EL (cell line): ENCODE results near the gene HAPLN1.

Experiments used
- DNase-seq: peaks from one replicate; pipeline ENCODE4 v3.0.0-alpha.2; 2016

HAPLN1 gene

DNA sequence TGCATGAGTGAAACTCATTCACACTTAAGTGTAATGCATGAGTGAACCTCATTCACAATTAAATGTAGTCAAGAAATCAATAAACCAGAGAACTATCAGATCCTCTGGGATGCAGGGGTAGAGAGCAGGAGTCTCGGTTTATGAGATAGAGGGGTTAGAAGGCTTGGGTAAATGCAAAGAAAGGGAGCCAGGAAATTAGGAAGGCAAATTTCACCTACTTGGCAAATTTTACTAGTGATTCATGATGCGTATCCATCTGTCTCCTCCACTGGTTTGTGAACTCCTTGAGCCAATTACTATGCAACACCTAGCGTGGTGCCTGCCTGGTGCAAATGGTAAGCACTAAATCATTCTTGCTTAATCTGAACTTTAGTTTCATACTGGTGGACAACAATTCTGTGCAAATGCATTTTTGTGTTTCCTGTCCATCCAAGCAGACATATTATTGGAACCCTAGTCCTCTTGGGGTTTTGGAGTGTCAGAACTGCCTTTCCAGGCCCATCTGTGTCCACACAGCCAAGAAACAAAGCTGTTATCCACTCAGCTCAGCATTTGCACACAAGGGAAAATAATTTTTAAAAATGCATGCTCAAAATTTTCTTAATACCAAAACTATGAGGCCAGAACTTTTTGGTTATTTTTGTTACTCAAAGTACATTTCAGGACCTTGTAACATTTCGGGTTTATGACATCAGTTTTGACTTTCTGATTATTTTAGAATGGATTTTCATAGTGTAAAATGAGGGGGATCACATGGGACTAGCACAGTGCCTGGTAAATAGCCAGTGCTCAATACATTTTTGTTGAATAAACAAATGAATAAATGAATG is 5.2 kb downstream of the HAPLN1 start:
- no peak for DNase-seq

DNA sequence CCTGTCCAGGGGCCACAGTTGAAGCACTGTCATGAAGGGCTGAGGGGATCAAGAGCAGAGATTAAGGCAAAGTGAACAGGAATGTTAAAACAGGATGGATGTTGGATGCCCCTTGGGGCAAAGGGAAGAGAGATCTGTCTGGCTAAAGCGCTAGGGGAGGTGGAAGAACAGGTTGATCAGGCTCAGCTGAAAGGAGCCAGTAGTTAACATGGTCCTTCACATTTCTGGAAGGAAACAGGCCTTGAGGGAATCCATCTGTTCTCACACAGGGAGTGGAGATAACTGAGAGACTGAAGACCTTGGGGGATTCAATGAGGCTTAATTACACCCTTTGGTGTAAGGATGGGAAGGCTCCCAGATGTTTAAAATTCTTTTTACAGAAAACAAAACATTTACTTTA is 5.8 kb downstream of the HAPLN1 start:
- no peak for DNase-seq

DNA sequence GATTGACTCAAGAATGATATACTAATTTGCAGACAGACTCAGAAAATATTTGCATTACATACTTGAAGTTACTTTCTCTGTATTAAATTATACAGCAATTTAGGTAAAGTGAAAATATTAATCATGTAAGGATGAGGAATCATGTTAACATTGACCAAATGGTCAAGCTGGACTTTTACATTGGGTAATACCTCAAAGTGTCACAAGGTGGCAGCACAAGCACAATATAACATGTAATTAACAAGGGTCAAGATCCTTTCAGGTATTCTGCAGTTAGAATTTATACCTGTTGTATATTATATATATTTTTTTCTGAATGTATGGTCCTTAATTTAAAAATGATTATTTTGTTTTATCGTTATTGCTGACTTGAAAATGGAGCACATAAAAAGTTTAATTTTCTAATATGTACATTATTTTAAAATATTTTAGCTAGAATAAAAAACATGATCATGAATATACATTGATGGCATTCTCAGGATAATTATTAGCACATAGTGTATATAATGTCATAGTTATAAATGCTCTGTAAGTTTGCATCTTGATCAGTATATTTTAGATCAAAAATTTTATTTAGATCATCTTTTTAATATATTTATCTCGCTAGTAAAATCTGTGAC is 8.6 kb downstream of the HAPLN1 start:
- peak; percentile 36 for DNase-seq

DNA sequence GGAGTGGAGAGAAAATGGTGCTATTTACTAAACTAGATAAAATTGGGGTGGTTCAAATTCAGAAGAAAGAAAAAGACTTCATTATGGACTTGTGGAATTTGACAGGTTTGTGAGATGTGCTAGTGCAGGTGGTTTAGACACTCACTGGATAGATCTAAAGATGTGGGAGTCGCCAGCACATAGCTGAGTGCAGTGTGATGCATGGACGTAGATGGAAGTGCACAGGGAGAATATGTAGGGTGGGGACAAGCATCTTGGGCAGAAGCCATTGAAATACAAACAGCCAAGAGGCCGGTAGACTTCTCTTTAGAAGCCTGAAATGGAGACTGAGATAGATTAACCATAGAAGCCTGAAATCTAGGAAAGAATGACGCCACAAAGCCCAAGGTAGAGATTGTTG is 10.7 kb downstream of the HAPLN1 start:
- DNase-seq, result no peak

DNA sequence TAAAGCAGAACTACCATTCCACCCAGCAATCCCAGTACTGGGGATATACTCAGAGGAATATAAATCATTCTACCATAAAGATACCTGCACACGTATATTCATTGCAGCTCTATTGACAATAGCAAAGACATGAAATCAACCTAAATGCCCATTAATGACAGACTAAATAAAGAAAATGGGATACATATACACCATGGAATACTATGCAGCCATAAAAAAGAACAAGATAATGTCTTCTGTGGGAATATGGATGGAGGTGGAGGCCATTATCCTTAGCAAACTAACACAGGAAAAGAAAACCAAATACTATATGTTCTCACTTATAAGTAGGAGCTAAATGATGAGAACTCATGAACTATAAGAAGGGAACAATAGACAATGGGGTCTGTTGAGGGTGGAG is 12.5 kb downstream of the HAPLN1 start:
- DNase-seq, result no peak

DNA sequence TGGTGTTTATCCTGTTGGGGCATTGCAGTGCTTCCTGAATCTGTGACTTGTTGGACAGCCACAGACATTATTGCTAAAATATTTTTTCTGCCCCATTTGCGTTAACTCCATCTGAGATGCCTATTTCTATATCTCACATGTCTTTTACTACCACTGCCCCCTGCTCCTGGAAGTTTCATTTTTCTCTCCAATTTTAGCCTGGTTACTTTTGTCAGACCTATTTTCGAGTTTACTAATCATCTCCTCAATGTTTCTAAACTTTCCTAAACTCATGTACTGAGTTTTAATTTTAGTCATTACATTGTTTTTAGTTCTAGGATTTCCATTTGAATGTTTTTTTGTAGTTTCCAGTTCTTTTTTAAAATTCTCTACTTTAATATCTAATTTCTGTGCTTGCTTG is 17.6 kb downstream of the HAPLN1 start:
- DNase-seq, result no peak

DNA sequence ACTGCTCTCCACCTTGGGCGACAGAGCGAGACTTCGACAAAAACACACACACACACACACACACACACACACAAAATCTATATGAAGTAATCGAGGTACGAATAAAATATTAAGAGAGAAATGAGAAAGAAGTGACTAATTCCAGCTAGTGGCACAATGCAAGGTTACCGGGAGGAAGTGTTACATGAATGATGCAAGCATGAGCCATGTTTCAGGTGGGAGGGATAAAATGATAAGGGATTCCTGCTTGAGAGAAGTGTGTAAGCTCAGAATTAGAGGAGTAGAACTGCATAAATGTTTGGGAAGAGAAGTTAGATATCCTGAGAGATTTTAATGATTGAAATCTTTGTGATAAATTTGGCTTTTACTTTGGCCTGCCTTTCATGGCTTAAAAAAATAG is 18.8 kb downstream of the HAPLN1 start:
- DNase-seq, result no peak

DNA sequence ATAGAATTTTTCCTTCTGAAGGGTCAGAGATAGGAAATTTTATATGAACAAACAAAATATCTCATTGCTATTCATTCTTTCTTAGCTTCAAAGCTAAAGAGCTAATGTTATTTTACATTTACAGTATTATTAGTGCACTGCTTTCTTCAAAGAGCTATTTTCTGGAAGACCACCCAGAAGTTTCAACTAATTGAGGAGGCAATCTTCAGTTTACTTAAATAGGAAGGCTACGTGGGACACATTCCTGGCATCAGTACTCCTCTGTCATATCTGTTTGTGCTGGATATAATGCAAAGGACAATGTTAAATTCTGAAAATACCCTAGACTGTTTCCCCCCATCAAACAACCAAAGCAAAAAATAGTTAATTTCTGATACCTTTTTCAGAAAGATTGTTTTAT is 30.8 kb downstream of the HAPLN1 start:
- DNase-seq, result no peak

DNA sequence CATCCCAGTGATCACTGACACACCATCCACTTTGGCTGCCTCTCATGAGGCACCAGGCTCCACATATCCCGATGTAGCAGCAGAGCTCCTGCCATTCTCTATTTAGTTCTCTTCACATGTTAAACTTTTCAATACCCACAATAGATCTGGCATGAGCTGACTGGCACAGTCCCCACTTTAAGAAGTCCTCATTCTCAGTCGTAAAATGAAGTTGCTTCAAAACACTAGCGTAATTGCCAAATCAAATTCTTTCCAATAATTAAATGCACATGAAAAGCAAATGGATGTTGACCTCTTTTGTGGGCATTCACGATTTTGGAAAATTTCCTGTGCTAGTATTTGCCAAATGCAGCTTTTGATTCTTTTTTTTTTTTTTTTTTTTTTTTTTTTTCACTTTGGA is 32.4 kb downstream of the HAPLN1 start:
- no peak for DNase-seq

DNA sequence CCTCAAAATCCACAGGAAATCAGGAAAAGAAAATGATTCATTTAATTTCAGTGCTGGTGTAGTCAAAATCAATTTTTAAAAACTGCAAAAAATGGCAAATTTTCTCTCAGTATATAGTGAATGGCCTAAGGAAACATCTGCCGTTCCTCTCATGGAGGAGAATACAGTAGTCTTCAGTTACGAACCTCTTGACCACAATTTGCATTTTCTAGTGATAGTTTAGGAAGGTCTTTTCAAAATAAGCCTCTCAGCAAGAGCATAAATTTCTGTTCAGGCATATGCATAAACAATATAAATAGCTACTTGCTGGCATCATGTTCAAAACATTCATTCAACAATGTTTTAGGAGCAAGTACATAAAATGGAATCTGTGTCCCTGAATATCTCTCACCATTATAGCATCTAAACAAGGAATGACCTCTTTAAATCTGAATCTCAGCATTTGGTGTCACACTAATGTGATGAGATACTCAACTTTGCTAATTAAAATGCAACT is 33.5 kb downstream of the HAPLN1 start:
- no peak for DNase-seq

DNA sequence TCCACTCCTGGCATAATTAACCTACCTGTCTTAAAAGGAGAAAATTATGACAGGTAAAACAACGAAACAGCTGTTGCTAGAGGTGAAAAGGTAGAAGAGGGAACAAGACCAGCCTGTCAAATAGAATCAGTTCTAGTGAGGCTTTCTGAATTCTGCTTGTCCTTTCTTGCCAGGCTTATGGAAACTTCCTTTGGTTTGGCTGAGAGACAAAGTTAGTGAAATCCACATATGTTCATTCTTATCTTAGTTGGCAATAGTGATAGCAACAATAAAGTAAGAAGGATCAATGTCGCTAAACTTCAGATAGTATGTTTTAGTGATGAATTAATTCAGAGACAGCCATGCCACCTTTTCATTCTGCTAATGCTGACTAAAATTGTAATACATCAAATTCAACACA is 34.4 kb downstream of the HAPLN1 start:
- no peak for DNase-seq

DNA sequence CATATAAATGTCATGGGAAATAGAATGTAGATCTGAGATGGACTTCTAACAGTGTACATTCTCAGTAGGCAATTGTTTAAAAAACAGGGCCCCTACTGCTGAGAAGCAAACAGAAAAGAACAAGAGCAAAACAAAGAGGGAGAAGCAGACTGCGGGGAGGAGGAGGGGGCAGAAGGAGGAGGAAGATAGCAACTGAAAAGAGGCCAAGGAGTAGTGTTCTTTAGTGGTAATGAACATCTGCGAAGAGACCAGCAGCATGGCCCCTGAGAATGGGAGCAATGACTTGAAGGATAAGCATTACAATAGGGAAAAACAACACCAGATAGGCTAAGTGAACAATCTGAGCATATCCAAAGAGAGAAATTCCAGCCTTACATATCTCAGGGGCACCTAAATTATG is 36.8 kb downstream of the HAPLN1 start:
- DNase-seq, result no peak

DNA sequence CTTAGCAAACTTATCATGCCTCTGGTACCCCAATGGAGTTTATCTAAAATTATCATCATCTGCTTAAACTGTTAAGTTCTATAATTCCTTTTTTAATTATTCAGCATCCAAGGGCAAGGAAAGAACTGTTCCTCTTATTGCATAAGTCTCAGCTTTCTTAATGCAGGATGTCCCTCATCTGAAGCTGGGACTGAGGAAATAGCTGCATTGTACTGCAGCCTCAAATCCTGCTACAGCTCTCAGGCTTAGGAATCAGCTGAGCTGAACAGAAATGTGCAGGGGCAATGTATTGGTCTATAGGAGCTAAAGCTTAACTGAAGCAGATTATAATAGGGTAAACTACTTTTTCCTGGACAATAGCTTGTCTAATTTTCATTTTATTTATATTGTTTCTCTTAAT is 48.0 kb downstream of the HAPLN1 start:
- no peak for DNase-seq

DNA sequence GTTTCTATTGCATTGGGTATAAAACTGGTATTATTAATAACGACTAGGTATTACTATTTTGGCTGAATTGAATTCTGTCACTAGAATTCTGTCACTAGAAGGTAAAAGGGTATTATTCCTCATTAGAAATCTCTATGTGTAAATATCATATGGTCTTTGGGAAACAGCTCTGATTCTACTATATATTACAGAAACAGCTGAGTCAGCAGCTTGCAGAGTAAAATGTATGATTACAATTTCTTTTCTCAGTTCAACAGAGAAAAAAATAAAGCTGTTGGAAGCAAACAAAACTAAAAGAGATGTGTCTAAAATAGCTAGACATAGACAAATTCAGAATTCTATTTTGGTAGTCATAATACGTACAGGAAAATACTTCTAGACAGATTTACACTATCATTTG is 48.5 kb downstream of the HAPLN1 start:
- DNase-seq, result no peak

DNA sequence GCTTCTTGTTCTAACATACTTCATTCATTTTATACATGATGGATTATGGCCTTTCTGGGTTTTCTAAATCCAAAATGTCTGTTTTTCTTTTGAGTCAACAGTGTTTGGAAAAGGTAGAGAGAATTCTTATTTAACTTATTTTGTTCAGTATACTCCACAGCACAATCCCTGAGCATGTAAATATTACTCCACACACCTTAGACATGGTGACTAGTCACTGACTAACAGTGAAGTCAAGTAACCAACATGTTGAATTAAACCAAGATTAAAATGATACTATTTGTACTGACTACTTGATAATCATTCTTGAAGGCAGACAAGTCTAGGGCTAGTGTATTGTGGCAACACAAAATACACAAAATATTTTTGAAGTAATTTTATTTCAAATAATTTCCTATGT is 55.0 kb downstream of the HAPLN1 start:
- DNase-seq, result no peak

DNA sequence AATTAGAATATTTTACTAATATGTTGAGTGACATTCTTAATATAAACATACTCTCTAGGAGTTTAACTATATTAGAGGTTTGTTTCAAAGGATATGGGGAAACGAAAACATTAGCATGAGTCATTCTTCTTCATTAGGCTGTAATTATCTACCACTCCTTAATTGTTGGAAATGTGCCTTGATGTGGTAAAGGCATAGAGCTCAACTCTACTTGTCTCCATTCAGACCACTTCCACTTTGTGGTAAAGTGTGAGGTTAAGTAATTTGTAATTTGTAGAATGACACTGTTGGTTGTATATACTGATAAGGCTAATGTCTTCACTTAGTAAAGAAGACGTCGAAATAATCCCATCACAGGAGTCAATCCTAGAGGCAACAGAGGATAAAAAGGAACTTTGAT is 58.1 kb downstream of the HAPLN1 start:
- no peak for DNase-seq

DNA sequence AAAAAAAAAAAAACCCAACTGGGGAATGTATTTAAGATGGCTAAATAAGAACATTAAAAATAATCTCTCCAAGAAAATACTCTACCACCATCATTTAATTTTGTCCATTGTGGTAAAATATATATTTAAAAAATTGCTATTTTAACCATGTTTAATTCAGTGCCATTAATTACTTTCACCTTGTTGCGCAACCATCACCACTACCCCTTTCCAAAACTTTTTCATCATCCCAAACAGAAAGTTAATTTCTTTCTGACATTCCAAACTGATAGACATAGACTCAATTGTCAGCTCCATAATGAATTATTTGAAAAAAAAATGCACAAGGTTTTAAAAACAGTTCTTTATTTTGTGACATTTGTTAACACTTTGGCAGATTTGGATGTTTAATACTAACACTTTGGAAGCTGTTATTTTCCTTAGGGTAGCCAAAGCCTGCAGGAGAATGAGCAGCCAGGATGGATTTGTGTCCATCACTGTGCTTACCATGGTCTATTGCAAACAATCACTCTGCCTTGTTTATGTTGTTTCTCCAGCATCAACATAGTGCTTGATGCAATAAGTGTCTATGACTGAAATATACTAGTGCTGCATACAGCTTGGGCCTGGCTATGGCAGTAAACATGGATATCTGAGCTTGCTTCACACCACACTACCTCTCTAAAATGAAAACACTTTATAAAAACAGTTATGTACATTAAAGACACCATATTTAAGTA is 62.7 kb downstream of the HAPLN1 start:
- no peak for DNase-seq

DNA sequence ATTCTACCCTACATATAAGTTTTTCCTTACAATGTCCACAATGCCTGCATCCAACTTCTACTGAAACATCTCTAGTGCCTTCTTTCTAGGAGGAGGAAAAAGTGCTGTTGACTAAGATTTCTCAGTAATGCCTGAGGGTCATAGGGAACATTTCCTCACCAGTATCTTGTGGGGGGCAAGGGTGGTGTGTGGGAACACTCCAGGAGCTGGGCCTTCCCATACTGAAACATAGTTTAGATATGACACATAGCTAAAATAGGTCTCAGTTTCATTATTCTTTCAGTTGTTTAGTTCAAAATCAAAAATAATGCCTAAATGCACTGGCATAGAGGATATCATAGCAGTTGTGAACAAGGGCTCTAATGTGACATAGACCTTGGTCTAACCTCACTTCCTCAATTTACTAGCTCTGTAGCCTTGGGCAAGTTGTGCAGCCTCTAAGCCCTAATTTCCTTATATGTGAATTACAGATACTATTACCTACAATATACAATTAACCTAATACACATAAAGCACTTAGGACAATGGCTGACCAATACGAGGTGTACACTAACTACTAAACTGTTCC is 66.1 kb downstream of the HAPLN1 start:
- no peak for DNase-seq

DNA sequence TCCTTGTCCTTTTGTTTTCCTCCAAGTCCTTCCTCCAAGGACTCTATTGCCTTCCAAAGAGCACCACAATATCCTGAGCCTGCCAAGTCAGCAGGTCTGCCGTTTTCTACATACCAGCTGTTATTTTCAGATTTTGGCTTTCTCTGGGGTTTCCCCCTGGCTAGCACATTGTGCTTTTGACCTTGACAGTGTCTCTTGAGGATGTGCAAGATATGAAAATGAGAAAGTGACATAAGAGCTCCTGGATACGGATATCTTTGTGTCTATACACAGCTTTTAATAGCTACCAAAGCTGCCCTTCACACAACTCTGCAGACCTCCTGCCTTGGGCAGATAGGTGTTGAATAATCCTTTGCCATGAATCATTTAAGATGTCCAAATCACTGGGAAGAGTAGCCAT is 67.0 kb downstream of the HAPLN1 start:
- no peak for DNase-seq

DNA sequence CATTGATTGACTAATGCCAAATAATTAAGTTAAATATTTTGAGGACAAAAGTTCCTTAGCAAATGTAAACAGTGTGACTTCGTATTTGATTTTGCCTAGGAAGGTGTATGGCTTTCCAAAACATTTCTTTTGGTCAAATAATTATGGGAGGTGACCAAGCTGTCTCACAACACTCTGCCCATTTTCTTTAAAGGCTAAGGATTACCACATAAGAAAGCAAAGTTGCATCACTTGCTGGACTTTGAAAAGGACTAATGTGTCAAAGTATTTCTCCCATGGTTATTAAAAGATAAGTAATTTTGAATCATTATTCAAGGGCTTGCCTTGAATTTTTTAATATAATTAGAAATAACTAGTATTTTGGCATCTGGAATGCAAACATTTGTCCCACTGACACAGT is 74.7 kb downstream of the HAPLN1 start:
- no peak for DNase-seq

DNA sequence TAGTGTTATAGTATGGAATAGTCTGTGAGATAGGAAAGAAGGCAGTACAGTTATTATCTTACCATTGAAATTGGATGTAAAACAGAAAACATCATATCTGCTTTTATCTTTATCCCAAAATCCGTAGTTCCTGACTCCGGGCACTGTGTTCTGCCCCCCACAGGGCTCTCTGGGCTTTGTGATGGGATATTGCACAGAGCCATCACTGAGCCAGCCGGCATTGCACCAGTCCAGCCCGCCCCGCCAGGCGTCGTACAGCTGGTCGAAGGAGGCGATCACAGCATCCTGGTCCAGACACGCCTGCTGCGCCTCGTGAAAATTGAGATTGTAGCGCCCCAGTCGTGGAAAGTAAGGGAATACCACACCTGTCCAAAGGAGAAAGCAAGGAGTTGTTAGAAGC is 76.4 kb downstream of the HAPLN1 start:
- no peak for DNase-seq

DNA sequence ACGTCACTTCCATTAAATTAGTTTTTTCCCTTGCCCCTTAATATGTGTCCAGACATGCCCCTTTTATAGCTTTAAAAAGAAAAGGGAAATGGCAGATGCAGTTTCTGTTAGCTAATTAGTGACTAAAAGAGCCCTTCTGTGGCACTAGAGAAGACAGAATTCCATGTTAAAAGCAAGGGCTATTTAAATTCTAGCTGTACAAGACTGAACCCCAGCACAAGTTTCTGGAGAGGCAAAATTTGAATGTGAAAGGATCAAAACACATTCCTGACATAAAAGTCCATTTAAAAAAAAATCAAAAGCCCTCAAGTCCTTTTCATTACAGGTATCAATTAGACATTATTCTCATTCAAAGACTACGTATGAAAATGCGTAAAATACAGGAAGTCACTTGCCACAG is 78.7 kb downstream of the HAPLN1 start:
- no peak for DNase-seq

DNA sequence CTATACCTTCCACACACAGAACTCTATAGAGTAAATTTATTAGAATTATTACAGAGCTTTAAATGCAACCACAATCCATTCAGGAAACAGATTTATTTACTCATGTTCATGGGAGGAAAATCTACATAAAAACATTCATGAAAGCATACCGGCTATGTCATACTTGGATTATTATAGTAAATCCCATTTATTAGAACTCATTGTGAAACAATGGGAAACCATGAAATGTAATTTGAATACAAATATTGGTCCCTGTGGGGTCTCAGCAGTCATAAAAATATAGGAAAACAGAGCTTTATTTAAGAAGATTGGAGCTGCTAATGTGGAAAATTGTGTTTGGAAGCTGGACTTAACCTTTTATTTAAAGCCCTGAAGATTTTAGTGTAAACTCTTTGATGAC is 80.7 kb downstream of the HAPLN1 start:
- DNase-seq, result no peak

DNA sequence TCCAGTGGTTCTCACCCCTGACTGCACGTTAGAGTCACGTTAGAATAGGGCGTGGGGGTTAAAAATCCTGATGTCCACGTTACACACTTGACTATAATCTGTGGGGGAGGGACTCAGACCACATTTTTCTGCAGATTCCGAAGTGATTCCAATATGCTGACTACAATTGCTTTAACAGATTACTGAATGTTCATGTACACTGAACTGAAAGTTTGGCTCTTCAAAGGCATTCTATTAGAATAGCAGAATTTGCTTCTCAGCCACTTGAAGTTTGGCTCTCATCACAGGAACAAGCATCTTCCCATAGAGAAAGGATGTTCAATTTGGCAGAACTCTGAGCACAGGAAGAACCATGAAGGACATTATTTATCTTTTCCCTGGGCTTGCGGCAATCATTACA is 84.5 kb downstream of the HAPLN1 start:
- DNase-seq, result peak; percentile 2
